Liver (tissue), 9 donors: ENCODE results near the gene RHPN2. TPM values are rescaled to one million over a fixed set of nuclear protein-coding genes. Genes with fewer than 3 reads are reported as not detected.
A peak's percentile ranks its signal among the peaks of the same experiment; 100 is the strongest.

ENCODE experiments used
- DNase-seq: peaks from one replicate; pipeline ENCODE4 v3.0.0-alpha.2; 2017; ENCODE audit warnings: low spot score
- H3K27ac ChIP-seq, 2 donors: one replicate each; pipeline ENCODE4 v1.7.0; 2013; ENCODE audit warnings: inconsistent platforms in 2 of 2, low read length in 2 of 2, control low read depth in 1 of 2, low read depth in 1 of 2, mild to moderate bottlenecking in 1 of 2
- H3K27me3 ChIP-seq, 4 donors: one replicate each; pipeline versions ENCODE4 v1.6.1 to v1.7.0; 2013; ENCODE audit warnings: low read length in 3 of 4, inconsistent platforms in 1 of 4, mild to moderate bottlenecking in 1 of 4, moderate library complexity in 1 of 4; ENCODE audit not compliant: control insufficient read depth in 4 of 4, insufficient read depth in 4 of 4
- H3K36me3 ChIP-seq, 4 donors: one replicate each; pipeline versions ENCODE4 v1.6.1 to v1.7.0; 2013; ENCODE audit warnings: low read length in 3 of 4, mild to moderate bottlenecking in 3 of 4, low read depth in 1 of 4, moderate library complexity in 1 of 4; ENCODE audit not compliant: control insufficient read depth in 4 of 4, insufficient read depth in 3 of 4
- H3K4me1 ChIP-seq, 4 donors: one replicate each; pipeline versions ENCODE4 v1.6.1 to v1.7.0; 2013; ENCODE audit warnings: low read length in 3 of 4, mild to moderate bottlenecking in 3 of 4, moderate library complexity in 1 of 4; ENCODE audit not compliant: control insufficient read depth in 4 of 4, insufficient read depth in 4 of 4
- H3K4me3 ChIP-seq, 3 donors: one replicate each; pipeline versions ENCODE4 v1.6.1 to v1.7.0; 2013; ENCODE audit warnings: low read length in 3 of 3, control low read depth in 1 of 3, low read depth in 1 of 3, mild to moderate bottlenecking in 1 of 3
- H3K9ac ChIP-seq, 2 donors: one replicate each; pipeline ENCODE4 v1.7.0; 2013; ENCODE audit warnings: low read length in 2 of 2, mild to moderate bottlenecking in 2 of 2, moderate library complexity in 2 of 2, control low read depth in 1 of 2, low read depth in 1 of 2
- H3K9me3 ChIP-seq, 4 donors: one replicate each; pipeline versions ENCODE4 v1.6.1 to v1.7.0; 2013; ENCODE audit warnings: low read length in 3 of 4; ENCODE audit not compliant: control insufficient read depth in 4 of 4
- EGR1 ChIP-seq, 2 donors: IDR thresholded peaks; 2 replicates each; pipeline ENCODE4 v1.6.1; 2016 to 2018; ENCODE audit warnings: antibody characterized with exemption in 2 of 2, low read depth in 2 of 2
- FOXA1 ChIP-seq: IDR thresholded peaks from 2 replicates; pipeline ENCODE4 v1.6.1; 2016; ENCODE audit warnings: antibody characterized with exemption
- FOXA2 ChIP-seq: IDR thresholded peaks from 2 replicates; pipeline ENCODE4 v1.6.1; 2016; ENCODE audit warnings: antibody characterized with exemption
- HNF4A ChIP-seq, 2 donors: conservative IDR thresholded peaks; 2 replicates each; pipeline ENCODE4 v1.6.1; 2016; ENCODE audit warnings: antibody characterized with exemption in 2 of 2, mild to moderate bottlenecking in 2 of 2
- HNF4G ChIP-seq: IDR thresholded peaks from 2 replicates; pipeline ENCODE4 v1.6.1; 2016; ENCODE audit warnings: antibody characterized with exemption
- JUND ChIP-seq, 2 donors: IDR thresholded peaks; 2 replicates each; pipeline ENCODE4 v1.6.1; 2016; ENCODE audit warnings: antibody characterized with exemption in 2 of 2
- NR2F2 ChIP-seq: IDR thresholded peaks from 2 replicates; pipeline ENCODE4 v1.6.1; 2016; ENCODE audit warnings: antibody characterized with exemption
- RAD21 ChIP-seq, 2 donors: IDR thresholded peaks; 2 replicates each; pipeline ENCODE4 v1.6.1; 2016; ENCODE audit warnings: antibody characterized with exemption in 2 of 2, mild to moderate bottlenecking in 2 of 2
- RXRA ChIP-seq, 2 donors: IDR thresholded peaks; 2 replicates each; pipeline ENCODE4 v1.6.1; 2017 to 2018; ENCODE audit warnings: antibody characterized with exemption in 2 of 2, mild to moderate bottlenecking in 1 of 2
- SP1 ChIP-seq: IDR thresholded peaks from 2 replicates; pipeline ENCODE4 v1.6.1; 2018; ENCODE audit warnings: antibody characterized with exemption, mild to moderate bottlenecking
- YY1 ChIP-seq: IDR thresholded peaks from 2 replicates; pipeline ENCODE4 v1.6.1; 2016; ENCODE audit warnings: antibody characterized with exemption, mild to moderate bottlenecking
- WGBS: extraction: QIAGEN DNeasy Blood & Tissue Kit; methylation state at CpG from one replicate; pipeline ENCODE4 v1.1.7; 2013; 5-methylcytosine and 5-hydroxymethylcytosine counted together
- polyA plus RNA-seq, 2 donors: library from polyadenylated mRNA; stranded (reverse) in 1 of 2; unstranded in 1 of 2; fragments of 200-250 nt in 1 of 2; fragments of >200 nt in 1 of 2; fragmentation: Nextera tagmentation in 1 of 2; extraction: Ambion mirVana in 1 of 2; gene quantifications; one replicate each; pipeline versions ENCODE4 v1.2.1 to v1.2.3, GENCODE V29; 2013 to 2015
- total RNA-seq, 2 donors: library from RNA; depleted of rRNA; stranded (reverse); fragments of >200 nt; gene quantifications; one replicate each; pipeline ENCODE4 v1.2.3, GENCODE V29; 2014
- TF ChIP-seq, protein P1 (sequence below): IDR thresholded peaks from 2 replicates; pipeline ENCODE4 v1.6.1; 2016; ENCODE audit warnings: antibody characterized with exemption
- TF ChIP-seq, protein P2 (sequence below): IDR thresholded peaks from 2 replicates; pipeline ENCODE4 v1.6.1; 2016; ENCODE audit warnings: antibody characterized with exemption
- TF ChIP-seq, protein P3 (sequence below): IDR thresholded peaks from 2 replicates; pipeline ENCODE4 v1.6.1; 2016; ENCODE audit warnings: antibody characterized with exemption, mild to moderate bottlenecking
- donor health status: healthy.
- donor health status: healthy.
- donor health status: healthy.
- donor health status: healthy.
- donor health status: healthy.

The RHPN2 gene
- total and polyA plus RNA-seq, 4 donors: 7.6 to 31.5 (median 9.8) TPM

DNA sequence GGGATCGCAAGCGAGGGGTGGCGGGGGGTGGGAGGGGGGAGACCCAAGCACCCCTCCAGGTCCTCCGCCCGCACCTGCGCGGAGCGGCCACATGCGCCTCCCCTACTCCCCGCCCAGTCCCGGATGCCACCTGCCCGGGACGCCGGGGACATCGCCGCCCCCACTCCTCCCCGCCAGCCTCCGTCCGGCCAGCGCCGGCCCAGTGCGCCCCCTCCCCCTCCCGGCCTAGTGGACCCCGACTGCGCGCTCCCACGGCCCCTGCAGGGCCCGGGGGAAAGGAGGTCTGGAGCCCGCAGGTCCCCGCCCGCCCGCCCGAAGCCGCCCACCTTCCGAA lies 263 bp downstream of the RHPN2 start:
- Histone ChIP-seq H3K27me3 (no peaks in the 10 kb centered on the region), H3K9ac (no peak overlapping the region), H3K36me3 (no peaks in the 10 kb centered on the region), H3K27ac (peak overlapping the region; percentile 77 to 82), H3K4me1 (peaks cover 0 to 19% (median 5%) of the 10 kb centered on the region in 4 donors), H3K9me3 (no peaks in the 10 kb centered on the region), H3K4me3 (peak overlapping the region; percentile 57 to 91 (median 85))
- under 1% methylated on average over 35 of the region's 35 CpGs for WGBS
- TF ChIP-seq SP1 (no peak), FOXA1 (no peak), HNF4G (no peak), YY1 (no peak), RXRA (IDR thresholded peaks at IDR 0.05) (no peak), JUND (IDR thresholded peaks at IDR 0.05) (no peak), EGR1 (IDR thresholded peaks at IDR 0.05; ENCODE audit: low read depth in 2 of 2) (no peak)
- TF ChIP-seq, protein P1, sequence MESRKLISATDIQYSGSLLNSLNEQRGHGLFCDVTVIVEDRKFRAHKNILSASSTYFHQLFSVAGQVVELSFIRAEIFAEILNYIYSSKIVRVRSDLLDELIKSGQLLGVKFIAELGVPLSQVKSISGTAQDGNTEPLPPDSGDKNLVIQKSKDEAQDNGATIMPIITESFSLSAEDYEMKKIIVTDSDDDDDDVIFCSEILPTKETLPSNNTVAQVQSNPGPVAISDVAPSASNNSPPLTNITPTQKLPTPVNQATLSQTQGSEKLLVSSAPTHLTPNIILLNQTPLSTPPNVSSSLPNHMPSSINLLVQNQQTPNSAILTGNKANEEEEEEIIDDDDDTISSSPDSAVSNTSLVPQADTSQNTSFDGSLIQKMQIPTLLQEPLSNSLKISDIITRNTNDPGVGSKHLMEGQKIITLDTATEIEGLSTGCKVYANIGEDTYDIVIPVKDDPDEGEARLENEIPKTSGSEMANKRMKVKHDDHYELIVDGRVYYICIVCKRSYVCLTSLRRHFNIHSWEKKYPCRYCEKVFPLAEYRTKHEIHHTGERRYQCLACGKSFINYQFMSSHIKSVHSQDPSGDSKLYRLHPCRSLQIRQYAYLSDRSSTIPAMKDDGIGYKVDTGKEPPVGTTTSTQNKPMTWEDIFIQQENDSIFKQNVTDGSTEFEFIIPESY: no peak
- peak; percentile 55 for DNase-seq

DNA sequence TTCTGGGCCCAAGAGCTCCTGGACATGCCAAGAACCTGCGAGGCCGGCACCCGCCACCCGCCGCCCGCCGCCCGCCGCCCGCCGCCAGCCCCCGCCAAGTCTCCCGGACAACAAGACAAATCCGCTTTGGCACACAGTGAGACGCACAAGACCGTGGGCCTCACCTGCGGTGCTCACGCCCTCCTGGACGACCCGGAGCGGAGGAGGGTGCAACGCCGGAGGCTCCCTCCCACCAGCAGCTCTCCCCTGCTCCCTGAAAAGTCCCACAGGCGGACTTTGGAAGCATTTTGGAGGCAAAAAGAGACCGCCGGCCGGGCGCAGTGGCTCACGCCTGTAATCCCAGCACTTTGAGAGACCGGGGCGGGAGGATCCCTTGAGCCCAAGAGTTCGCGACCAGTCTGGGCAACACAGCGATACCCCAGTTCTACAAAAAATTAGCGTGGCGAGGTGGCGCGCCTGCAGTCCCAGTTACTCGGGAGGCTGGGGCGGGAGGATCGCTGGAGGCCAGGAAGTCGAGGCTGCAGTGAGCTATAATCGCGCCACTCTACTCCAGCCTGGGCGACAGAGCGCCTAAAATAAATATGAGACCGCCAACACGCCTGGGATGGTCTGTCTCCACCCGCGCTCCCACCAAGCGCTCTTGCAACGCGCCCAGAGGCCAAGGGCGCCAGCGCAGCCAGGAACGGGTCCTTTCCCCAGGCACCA lies 783 bp downstream of the RHPN2 start:
- H3K9ac ChIP-seq: peak overlapping the region in 1 of 2 donors; percentile 42
- DNase-seq: no peak
- peak overlapping the region; percentile 77 to 82 for H3K27ac ChIP-seq
- H3K36me3 ChIP-seq: no peaks in the 10 kb centered on the region
- TF ChIP-seq HNF4A (conservative IDR thresholded peaks at IDR 0.05): peak in 1 of 2 donors; percentile 7
- TF ChIP-seq, protein P2, sequence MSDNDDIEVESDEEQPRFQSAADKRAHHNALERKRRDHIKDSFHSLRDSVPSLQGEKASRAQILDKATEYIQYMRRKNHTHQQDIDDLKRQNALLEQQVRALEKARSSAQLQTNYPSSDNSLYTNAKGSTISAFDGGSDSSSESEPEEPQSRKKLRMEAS: no peak
- H3K9me3 ChIP-seq: no peaks in the 10 kb centered on the region
- H3K4me3 ChIP-seq: peak overlapping the region; percentile 57 to 91 (median 85)
- peaks cover 0 to 19% (median 5%) of the 10 kb centered on the region in 4 donors for H3K4me1 ChIP-seq
- no peaks in the 10 kb centered on the region for H3K27me3 ChIP-seq
- WGBS: 4% methylated on average over 56 of the region's 56 CpGs

DNA sequence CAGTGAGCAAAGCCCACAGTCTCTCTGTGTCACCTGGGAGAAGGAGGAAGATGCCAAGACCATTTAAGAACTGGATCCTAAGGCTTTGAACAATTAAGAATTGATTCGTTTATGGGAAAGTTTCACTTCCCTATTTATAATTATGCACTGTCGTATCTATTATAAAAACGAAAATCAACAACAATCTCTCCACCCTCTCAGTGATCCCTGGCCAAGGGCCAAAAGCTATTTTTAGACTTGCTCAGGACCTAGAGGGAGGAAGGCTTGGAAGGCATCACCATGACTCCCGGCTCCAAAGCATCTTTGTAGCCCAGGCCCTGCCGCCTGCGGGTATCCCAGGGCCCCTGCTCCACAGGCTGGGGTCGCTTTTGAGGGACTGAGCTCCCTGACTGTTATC lies 1.3 kb downstream of the RHPN2 start:
- H3K27ac ChIP-seq: peak overlapping the region in 1 of 2 donors; percentile 9
- 8% methylated on average over 7 of the region's 7 CpGs for WGBS
- no peaks in the 10 kb centered on the region for H3K9me3 ChIP-seq
- no peaks in the 10 kb centered on the region for H3K27me3 ChIP-seq
- peaks cover 0 to 19% (median 5%) of the 10 kb centered on the region in 4 donors for H3K4me1 ChIP-seq
- no peak overlapping the region for H3K9ac ChIP-seq
- no peak for TF ChIP-seq EGR1 (IDR thresholded peaks at IDR 0.05; ENCODE audit: low read depth in 2 of 2)
- TF ChIP-seq HNF4A (conservative IDR thresholded peaks at IDR 0.05): no peak
- no peak for TF ChIP-seq FOXA2
- TF ChIP-seq HNF4G: no peak
- TF ChIP-seq FOXA1: no peak
- no peak for TF ChIP-seq RAD21 (IDR thresholded peaks at IDR 0.05)
- TF ChIP-seq SP1: no peak
- TF ChIP-seq, protein P3, sequence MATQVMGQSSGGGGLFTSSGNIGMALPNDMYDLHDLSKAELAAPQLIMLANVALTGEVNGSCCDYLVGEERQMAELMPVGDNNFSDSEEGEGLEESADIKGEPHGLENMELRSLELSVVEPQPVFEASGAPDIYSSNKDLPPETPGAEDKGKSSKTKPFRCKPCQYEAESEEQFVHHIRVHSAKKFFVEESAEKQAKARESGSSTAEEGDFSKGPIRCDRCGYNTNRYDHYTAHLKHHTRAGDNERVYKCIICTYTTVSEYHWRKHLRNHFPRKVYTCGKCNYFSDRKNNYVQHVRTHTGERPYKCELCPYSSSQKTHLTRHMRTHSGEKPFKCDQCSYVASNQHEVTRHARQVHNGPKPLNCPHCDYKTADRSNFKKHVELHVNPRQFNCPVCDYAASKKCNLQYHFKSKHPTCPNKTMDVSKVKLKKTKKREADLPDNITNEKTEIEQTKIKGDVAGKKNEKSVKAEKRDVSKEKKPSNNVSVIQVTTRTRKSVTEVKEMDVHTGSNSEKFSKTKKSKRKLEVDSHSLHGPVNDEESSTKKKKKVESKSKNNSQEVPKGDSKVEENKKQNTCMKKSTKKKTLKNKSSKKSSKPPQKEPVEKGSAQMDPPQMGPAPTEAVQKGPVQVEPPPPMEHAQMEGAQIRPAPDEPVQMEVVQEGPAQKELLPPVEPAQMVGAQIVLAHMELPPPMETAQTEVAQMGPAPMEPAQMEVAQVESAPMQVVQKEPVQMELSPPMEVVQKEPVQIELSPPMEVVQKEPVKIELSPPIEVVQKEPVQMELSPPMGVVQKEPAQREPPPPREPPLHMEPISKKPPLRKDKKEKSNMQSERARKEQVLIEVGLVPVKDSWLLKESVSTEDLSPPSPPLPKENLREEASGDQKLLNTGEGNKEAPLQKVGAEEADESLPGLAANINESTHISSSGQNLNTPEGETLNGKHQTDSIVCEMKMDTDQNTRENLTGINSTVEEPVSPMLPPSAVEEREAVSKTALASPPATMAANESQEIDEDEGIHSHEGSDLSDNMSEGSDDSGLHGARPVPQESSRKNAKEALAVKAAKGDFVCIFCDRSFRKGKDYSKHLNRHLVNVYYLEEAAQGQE: no peak
- TF ChIP-seq, protein P2: no peak
- no peak for TF ChIP-seq NR2F2
- DNase-seq: no peak
- no peaks in the 10 kb centered on the region for H3K36me3 ChIP-seq
- peak overlapping the region in 2 of 3 donors; percentile 85 to 91 for H3K4me3 ChIP-seq
